Measurements from ENCODE around the gene YLPM1. TPM values are rescaled to one million over a fixed set of nuclear protein-coding genes. Genes with fewer than 3 reads are reported as not detected.

YLPM1 gene, protein sequence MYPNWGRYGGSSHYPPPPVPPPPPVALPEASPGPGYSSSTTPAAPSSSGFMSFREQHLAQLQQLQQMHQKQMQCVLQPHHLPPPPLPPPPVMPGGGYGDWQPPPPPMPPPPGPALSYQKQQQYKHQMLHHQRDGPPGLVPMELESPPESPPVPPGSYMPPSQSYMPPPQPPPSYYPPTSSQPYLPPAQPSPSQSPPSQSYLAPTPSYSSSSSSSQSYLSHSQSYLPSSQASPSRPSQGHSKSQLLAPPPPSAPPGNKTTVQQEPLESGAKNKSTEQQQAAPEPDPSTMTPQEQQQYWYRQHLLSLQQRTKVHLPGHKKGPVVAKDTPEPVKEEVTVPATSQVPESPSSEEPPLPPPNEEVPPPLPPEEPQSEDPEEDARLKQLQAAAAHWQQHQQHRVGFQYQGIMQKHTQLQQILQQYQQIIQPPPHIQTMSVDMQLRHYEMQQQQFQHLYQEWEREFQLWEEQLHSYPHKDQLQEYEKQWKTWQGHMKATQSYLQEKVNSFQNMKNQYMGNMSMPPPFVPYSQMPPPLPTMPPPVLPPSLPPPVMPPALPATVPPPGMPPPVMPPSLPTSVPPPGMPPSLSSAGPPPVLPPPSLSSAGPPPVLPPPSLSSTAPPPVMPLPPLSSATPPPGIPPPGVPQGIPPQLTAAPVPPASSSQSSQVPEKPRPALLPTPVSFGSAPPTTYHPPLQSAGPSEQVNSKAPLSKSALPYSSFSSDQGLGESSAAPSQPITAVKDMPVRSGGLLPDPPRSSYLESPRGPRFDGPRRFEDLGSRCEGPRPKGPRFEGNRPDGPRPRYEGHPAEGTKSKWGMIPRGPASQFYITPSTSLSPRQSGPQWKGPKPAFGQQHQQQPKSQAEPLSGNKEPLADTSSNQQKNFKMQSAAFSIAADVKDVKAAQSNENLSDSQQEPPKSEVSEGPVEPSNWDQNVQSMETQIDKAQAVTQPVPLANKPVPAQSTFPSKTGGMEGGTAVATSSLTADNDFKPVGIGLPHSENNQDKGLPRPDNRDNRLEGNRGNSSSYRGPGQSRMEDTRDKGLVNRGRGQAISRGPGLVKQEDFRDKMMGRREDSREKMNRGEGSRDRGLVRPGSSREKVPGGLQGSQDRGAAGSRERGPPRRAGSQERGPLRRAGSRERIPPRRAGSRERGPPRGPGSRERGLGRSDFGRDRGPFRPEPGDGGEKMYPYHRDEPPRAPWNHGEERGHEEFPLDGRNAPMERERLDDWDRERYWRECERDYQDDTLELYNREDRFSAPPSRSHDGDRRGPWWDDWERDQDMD (N-terminal part only)
- total RNA-seq, result 24.5 and 50.2 TPM in 2 replicates
- 31.6 and 39.6 TPM in 2 replicates for polyA plus RNA-seq

DNA sequence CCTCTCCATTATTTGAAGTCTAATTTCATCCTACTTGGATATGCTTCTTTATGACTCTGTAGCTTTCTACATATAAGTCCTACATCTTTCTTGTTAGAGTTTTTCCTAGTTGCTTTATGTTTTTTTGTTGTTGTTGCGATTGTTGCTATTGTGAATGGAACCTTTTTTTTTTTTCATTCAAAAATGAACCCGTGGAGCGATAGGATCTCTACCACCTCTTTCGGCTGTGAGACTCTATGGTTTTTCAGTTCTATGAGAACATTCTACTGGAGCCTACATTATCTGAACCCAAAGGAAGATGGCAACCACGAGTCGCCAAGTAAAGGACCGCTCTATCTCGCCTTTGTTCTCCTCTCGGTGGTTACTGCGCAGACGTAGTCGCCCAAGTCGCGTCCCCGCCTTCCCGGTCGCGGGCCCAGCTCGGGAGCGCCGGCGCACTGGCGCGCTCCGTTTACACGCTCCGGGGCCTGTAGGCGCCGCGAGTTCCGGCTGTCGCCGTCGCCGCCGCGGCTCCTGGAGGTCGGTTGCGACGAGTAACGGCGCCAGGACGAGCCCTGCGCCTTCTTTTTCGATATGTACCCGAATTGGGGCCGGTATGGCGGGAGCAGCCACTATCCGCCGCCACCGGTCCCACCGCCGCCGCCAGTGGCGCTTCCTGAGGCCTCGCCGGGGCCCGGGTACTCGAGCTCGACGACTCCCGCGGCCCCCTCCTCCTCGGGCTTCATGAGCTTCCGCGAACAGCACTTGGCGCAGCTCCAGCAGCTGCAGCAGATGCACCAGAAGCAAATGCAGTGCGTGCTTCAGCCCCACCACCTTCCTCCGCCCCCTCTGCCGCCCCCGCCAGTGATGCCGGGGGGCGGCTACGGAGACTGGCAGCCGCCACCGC lies at the start of gene YLPM1:
YLPM1 (plus strand) TSS at position 400 of the 886 bp plus-strand sequence; CDS start at position 574, 174 bp downstream.
- H3K4me1 ChIP-seq (ENCODE audit: low read depth), result peaks cover 31% of the 10 kb centered on the region
- H3K27me3 ChIP-seq, result peaks cover 13% of the 10 kb centered on the region
- H3K27ac ChIP-seq, result peak within 1 kb of the TSS; percentile 97
- H3K4me3 ChIP-seq, result peak within 1 kb of the TSS; percentile 76
- no peaks in the 10 kb centered on the region for H3K36me3 ChIP-seq
- TF ChIP-seq, protein P1, sequence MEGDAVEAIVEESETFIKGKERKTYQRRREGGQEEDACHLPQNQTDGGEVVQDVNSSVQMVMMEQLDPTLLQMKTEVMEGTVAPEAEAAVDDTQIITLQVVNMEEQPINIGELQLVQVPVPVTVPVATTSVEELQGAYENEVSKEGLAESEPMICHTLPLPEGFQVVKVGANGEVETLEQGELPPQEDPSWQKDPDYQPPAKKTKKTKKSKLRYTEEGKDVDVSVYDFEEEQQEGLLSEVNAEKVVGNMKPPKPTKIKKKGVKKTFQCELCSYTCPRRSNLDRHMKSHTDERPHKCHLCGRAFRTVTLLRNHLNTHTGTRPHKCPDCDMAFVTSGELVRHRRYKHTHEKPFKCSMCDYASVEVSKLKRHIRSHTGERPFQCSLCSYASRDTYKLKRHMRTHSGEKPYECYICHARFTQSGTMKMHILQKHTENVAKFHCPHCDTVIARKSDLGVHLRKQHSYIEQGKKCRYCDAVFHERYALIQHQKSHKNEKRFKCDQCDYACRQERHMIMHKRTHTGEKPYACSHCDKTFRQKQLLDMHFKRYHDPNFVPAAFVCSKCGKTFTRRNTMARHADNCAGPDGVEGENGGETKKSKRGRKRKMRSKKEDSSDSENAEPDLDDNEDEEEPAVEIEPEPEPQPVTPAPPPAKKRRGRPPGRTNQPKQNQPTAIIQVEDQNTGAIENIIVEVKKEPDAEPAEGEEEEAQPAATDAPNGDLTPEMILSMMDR (IDR thresholded peaks at IDR 0.05; ENCODE audit: low read depth, low read length), result peak; percentile 46
- peak; percentile 97 to 99 for DNase-seq (ENCODE audit: low read depth in 1 of 2, low spot score in 1 of 2)
- H3K9me3 ChIP-seq (ENCODE audit: low read depth), result no peaks in the 10 kb centered on the region

DNA sequence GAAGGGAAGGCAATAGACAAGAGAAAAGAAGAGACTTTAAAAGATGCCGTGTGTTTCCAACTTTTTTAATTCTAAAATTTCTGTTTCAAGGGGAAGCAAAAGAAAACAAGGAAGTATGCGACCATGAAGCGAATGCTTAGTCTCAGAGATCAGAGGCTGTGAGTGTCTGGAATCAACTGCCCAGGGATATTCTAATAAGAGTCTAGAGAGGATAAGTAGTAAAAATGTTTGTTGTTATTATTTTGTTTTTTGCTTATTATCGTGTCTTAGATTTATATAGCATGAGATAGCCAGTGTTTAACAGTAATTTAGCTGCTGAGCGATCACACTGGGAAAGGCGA lies 49.8 kb upstream of the YLPM1 start:
- Histone ChIP-seq H3K4me1 (ENCODE audit: low read depth) (peaks cover 6% of the 10 kb centered on the region), H3K4me3 (peak overlapping the region; percentile 77), H3K27ac (no peak overlapping the region), H3K27me3 (no peaks in the 10 kb centered on the region), H3K9me3 (ENCODE audit: low read depth) (no peaks in the 10 kb centered on the region), H3K36me3 (peaks cover 10% of the 10 kb centered on the region)
- TF ChIP-seq, protein P1 (IDR thresholded peaks at IDR 0.05; ENCODE audit: low read depth, low read length), result no peak
- no peak for DNase-seq (ENCODE audit: low read depth in 1 of 2, low spot score in 1 of 2)

DNA sequence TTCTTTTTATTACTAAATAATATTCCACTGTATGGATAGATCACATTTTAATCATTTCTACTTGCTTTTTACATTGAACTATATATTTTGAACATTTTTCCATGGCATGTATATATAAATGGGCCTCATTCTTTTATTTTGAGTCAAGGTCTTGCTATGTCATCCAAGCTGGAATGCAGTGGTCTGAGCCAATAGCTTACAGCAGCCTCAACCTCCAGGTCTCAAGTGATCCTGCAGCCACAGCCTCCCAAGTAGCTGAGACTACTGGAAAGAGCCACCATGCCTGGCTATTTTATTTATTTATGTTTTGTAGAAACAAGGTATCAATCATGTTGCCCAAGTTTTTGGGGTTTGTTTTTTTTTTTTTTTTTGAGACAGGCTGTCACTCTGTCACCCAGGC lies 42.6 kb upstream of the YLPM1 start:
- H3K4me1 ChIP-seq (ENCODE audit: low read depth), result no peaks in the 10 kb centered on the region
- DNase-seq (ENCODE audit: low read depth in 1 of 2, low spot score in 1 of 2), result peak in 1 of 2 donors; percentile 6
- H3K27me3 ChIP-seq, result no peaks in the 10 kb centered on the region
- TF ChIP-seq, protein P1 (IDR thresholded peaks at IDR 0.05; ENCODE audit: low read depth, low read length), result no peak
- H3K4me3 ChIP-seq, result no peak overlapping the region
- H3K27ac ChIP-seq, result no peak overlapping the region
- peaks cover 7% of the 10 kb centered on the region for H3K36me3 ChIP-seq
- no peaks in the 10 kb centered on the region for H3K9me3 ChIP-seq (ENCODE audit: low read depth)

DNA sequence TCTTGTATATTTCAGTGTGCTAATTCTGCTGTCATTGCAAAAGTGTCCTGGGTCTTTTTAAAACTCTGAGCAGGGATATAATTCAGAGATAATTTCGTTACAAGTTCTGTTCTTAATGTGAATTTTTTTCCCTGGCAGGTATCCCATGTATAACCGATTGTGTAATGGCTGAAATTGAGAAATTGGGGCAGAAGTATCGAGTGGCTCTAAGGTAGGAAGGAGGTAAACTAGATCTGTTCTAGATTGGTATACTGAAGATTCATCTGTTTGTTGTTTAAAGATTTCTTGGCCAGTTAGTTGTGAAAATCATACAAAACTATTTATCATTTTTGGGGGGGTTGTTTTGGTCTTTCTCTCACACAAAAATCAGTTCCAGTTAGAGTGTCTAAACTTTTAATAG lies 40.0 kb upstream of the YLPM1 start:
- no peaks in the 10 kb centered on the region for H3K27me3 ChIP-seq
- H3K4me3 ChIP-seq, result no peak overlapping the region
- no peaks in the 10 kb centered on the region for H3K9me3 ChIP-seq (ENCODE audit: low read depth)
- no peak overlapping the region for H3K27ac ChIP-seq
- no peak for DNase-seq (ENCODE audit: low read depth in 1 of 2, low spot score in 1 of 2)
- TF ChIP-seq, protein P1 (IDR thresholded peaks at IDR 0.05; ENCODE audit: low read depth, low read length), result no peak
- no peaks in the 10 kb centered on the region for H3K36me3 ChIP-seq
- no peaks in the 10 kb centered on the region for H3K4me1 ChIP-seq (ENCODE audit: low read depth)
